ENCODE measurements around the gene CCDC80.

The CCDC80 gene

GRCh38 chr3:112654979-112655378 lies 14.0 kb upstream of the CCDC80 start:
- DNase-seq: no peak

GRCh38 chr3:112654492-112654891 lies 13.5 kb upstream of the CCDC80 start:
- DNase-seq: no peak

- DNase-seq: no peak
Measured at GRCh38 chr3:112653881-112654300, 12.9 kb upstream of the CCDC80 start.

GRCh38 chr3:112653209-112653871 lies 12.4 kb upstream of the CCDC80 start:
- no peak for DNase-seq

- no peak for DNase-seq
Measured at GRCh38 chr3:112651516-112651915, 10.6 kb upstream of the CCDC80 start.

GRCh38 chr3:112651071-112651470 lies 10.1 kb upstream of the CCDC80 start:
- no peak for DNase-seq

- DNase-seq: no peak
Measured at GRCh38 chr3:112650482-112650881, 9.5 kb upstream of the CCDC80 start.

GRCh38 chr3:112649478-112649735 lies 8.5 kb upstream of the CCDC80 start:
- DNase-seq: no peak

GRCh38 chr3:112647122-112647521 lies 6.2 kb upstream of the CCDC80 start:
- DNase-seq: no peak

GRCh38 chr3:112646623-112647022 lies 5.7 kb upstream of the CCDC80 start:
- DNase-seq: no peak

GRCh38 chr3:112644453-112644852 lies 3.5 kb upstream of the CCDC80 start:
- DNase-seq: no peak

- DNase-seq: peak; percentile 50
Measured at GRCh38 chr3:112643621-112644240, 2.8 kb upstream of the CCDC80 start.

- DNase-seq: peak; percentile 90
Measured at GRCh38 chr3:112642912-112643506, 2.1 kb upstream of the CCDC80 start.

- no peak for DNase-seq
Measured at GRCh38 chr3:112640276-112640929, 540 bp downstream of the CCDC80 start.

- no peak for DNase-seq
Measured at GRCh38 chr3:112639455-112640225, 1.3 kb downstream of the CCDC80 start.

- no peak for DNase-seq
Measured at GRCh38 chr3:112638327-112639020, 2.5 kb downstream of the CCDC80 start.

- no peak for DNase-seq
Measured at GRCh38 chr3:112637700-112638099, 3.2 kb downstream of the CCDC80 start.

GRCh38 chr3:112635674-112636073 lies 5.3 kb downstream of the CCDC80 start:
- DNase-seq: no peak

- DNase-seq: peak; percentile 24
Measured at GRCh38 chr3:112634786-112635541, 6.0 kb downstream of the CCDC80 start.

GRCh38 chr3:112633757-112634156 lies 7.2 kb downstream of the CCDC80 start:
- DNase-seq: no peak

- no peak for DNase-seq
Measured at GRCh38 chr3:112633191-112633590, 7.8 kb downstream of the CCDC80 start.

GRCh38 chr3:112632596-112632995 lies 8.3 kb downstream of the CCDC80 start:
- no peak for DNase-seq

All from activated CD4-positive, alpha-beta T cell treated with anti-CD3 and anti-CD28 coated beads, Interleukin-10, Interleukin-2, amounts not matched to agents 100 ng/mL and 50 ng/mL, durations not matched to agents 16 hours and 8 hours (primary cell).